ENCODE data around the gene HCRTR2. TPM values are rescaled to one million over a fixed set of nuclear protein-coding genes. Genes with fewer than 3 reads are reported as not detected.

Gene HCRTR2
- total RNA-seq, 1 experiment from 2014 or later = not detected

GRCh38 chr6:55290736-55291135 lies 116.4 kb downstream of the HCRTR2 start:
- H3K9me3 Mint-ChIP-seq = no peaks in the 10 kb centered on the region
- TF ChIP-seq ZNF425 (CRISPR knock-in tag; conservative IDR thresholded peaks at IDR 0.05) (no peak), ZNF232 (CRISPR knock-in tag; IDR thresholded peaks at IDR 0.05) (no peak), ETV6 (CRISPR knock-in tag; IDR thresholded peaks at IDR 0.05) (no peak), TP53 (CRISPR knock-in tag; IDR thresholded peaks at IDR 0.05) (no peak), ATF6 (CRISPR knock-in tag; IDR thresholded peaks at IDR 0.05) (no peak), USF1 (CRISPR knock-in tag; IDR thresholded peaks at IDR 0.05) (no peak), FOXP4 (CRISPR knock-in tag; IDR thresholded peaks at IDR 0.05) (no peak), NR2C2 (CRISPR knock-in tag; IDR thresholded peaks at IDR 0.05) (no peak), ZBTB21 (CRISPR knock-in tag; IDR thresholded peaks at IDR 0.05; ENCODE audit: borderline replicate concordance) (no peak), SP1 (CRISPR knock-in tag; conservative IDR thresholded peaks at IDR 0.05) (no peak), ERG (CRISPR knock-in tag; IDR thresholded peaks at IDR 0.05) (no peak), JUN (CRISPR knock-in tag; IDR thresholded peaks at IDR 0.05) (no peak), ESRRA (CRISPR knock-in tag; IDR thresholded peaks at IDR 0.05; ENCODE audit: borderline replicate concordance) (no peak), ZNF317 (CRISPR knock-in tag; IDR thresholded peaks at IDR 0.05; ENCODE audit: borderline replicate concordance, low read depth) (no peak), RELA (CRISPR knock-in tag; IDR thresholded peaks at IDR 0.05; ENCODE audit: borderline replicate concordance) (no peak), TEAD4 (CRISPR knock-in tag; IDR thresholded peaks at IDR 0.05) (no peak), ZNF219 (CRISPR knock-in tag; IDR thresholded peaks at IDR 0.05; ENCODE audit: borderline replicate concordance) (no peak), ATF3 (CRISPR knock-in tag; conservative IDR thresholded peaks at IDR 0.05) (no peak), ATF2 (CRISPR knock-in tag; IDR thresholded peaks at IDR 0.05; ENCODE audit: borderline replicate concordance, low read depth) (no peak), SOX15 (CRISPR knock-in tag; IDR thresholded peaks at IDR 0.05) (no peak)
- no peak overlapping the region for H3K4me3 Mint-ChIP-seq
- no peaks in the 10 kb centered on the region for H3K4me1 Mint-ChIP-seq
- ChIA-PET POLR2A (no interaction called here), CTCF (interaction anchor here (1.5 kb wide), 1 partner anchor 14 kb away, joined by 4 read pairs; no protein-coding TSS in a partner anchor)
- no peak overlapping the region for H3K27ac Mint-ChIP-seq
- no peaks in the 10 kb centered on the region for H3K36me3 Mint-ChIP-seq
- ATAC-seq (no peak), DNase-seq (ENCODE audit: low spot score) (no peak)
- H3K27me3 Mint-ChIP-seq (ENCODE audit: low read depth) = no peaks in the 10 kb centered on the region
